ENCODE data around the gene POLD2.

Gene POLD2

DNA sequence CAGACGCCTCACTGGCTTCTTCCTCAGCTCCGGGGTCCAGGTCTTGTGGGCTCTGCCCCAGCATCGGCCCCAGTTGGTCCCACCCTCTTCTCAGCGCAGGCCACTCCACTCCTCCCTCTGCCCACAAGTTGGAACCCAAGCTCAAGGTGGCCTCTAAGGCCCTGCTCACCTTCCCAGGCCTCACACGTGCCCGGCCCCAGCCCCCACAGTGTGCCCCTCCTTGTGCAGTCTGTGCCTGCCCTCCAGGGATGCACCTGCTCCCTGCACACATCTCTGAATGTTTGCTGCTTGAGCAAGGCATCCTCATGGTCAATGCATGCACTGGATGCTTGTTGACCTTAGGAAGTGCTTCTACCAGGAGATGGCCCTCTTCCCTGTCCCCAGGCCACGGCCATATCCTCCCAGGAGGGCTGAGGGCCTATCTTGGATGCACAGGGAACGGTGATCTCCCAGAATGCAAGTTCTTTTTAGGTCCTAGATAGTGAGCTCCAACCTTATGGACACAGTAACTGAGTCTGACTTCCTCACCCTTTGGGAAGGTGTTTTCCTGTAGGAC is 26.9 kb downstream of the POLD2 start:
- in situ Hi-C loops (cut with MboI; ENCODE audit: low pct_unique_long_range_greater_than_20kb, low sequenced_read_pairs, unreplicated experiment): no loop called here
- TF ChIP-seq CTCF (IDR thresholded peaks at IDR 0.05; ENCODE audit: extremely low read depth, insufficient read depth, missing control alignments): no peak
- DNase-seq (ENCODE audit: low spot score): no peak

GRCh38 chr7:44095781-44096180 is 27.6 kb downstream of the POLD2 start:
- no peak for TF ChIP-seq CTCF (IDR thresholded peaks at IDR 0.05; ENCODE audit: extremely low read depth, insufficient read depth, missing control alignments)
- no peak for DNase-seq (ENCODE audit: low spot score)
- in situ Hi-C loops (cut with MboI; ENCODE audit: low pct_unique_long_range_greater_than_20kb, low sequenced_read_pairs, unreplicated experiment): no loop called here

- TF ChIP-seq CTCF (IDR thresholded peaks at IDR 0.05; ENCODE audit: extremely low read depth, insufficient read depth, missing control alignments): no peak
- in situ Hi-C loops (cut with MboI; ENCODE audit: low pct_unique_long_range_greater_than_20kb, low sequenced_read_pairs, unreplicated experiment): no loop called here
- DNase-seq (ENCODE audit: low spot score): no peak
Measured at GRCh38 chr7:44094883-44095592, 28.3 kb downstream of the POLD2 start.

- TF ChIP-seq CTCF (IDR thresholded peaks at IDR 0.05; ENCODE audit: extremely low read depth, insufficient read depth, missing control alignments): no peak
- in situ Hi-C loops (cut with MboI; ENCODE audit: low pct_unique_long_range_greater_than_20kb, low sequenced_read_pairs, unreplicated experiment): no loop called here
- no peak for DNase-seq (ENCODE audit: low spot score)
Measured at GRCh38 chr7:44094365-44094764, 29.0 kb downstream of the POLD2 start.

GRCh38 chr7:44093102-44093641 is 30.2 kb downstream of the POLD2 start:
- TF ChIP-seq CTCF (IDR thresholded peaks at IDR 0.05; ENCODE audit: extremely low read depth, insufficient read depth, missing control alignments): no peak
- in situ Hi-C loops (cut with MboI; ENCODE audit: low pct_unique_long_range_greater_than_20kb, low sequenced_read_pairs, unreplicated experiment): no loop called here
- no peak for DNase-seq (ENCODE audit: low spot score)

- in situ Hi-C loops (cut with MboI; ENCODE audit: low pct_unique_long_range_greater_than_20kb, low sequenced_read_pairs, unreplicated experiment): no loop called here
- no peak for TF ChIP-seq CTCF (IDR thresholded peaks at IDR 0.05; ENCODE audit: extremely low read depth, insufficient read depth, missing control alignments)
- no peak for DNase-seq (ENCODE audit: low spot score)
Measured at GRCh38 chr7:44087911-44088838, 35.2 kb downstream of the POLD2 start.
